T-helper 1 cell (primary cell): Measurements from ENCODE around the gene TSTD1.

Experiments used
- DNase-seq, 5 donors: peaks; one replicate each; pipeline ENCODE4 v3.0.0-alpha.2; 2012 to 2020
- total RNA-seq, 4 donors: gene quantifications; one replicate each; lab custom pipeline; 2026; lab: John Stamatoyannopoulos, UW

TSTD1 gene
- 12.5 to 23.8 (median 20.5) reads per million in 4 donors for total RNA-seq

- peak; percentile 82 to 88 (median 86) for DNase-seq
Measured at GRCh38 chr1:161038523-161039153, at the start of gene TSTD1. Gene TSTD1, minus strand, starts transcription at chr1:161038964. Its CDS starts 75 bp downstream, at chr1:161038889.

GRCh38 chr1:161086457-161086856, 47.7 kb upstream of the TSTD1 start:
- no peak for DNase-seq

GRCh38 chr1:161085165-161085564, 46.4 kb upstream of the TSTD1 start:
- no peak for DNase-seq

- DNase-seq, result no peak
Measured at GRCh38 chr1:161084597-161084988, 45.8 kb upstream of the TSTD1 start.

- no peak for DNase-seq
Measured at GRCh38 chr1:161083748-161084596, 45.2 kb upstream of the TSTD1 start.

- no peak for DNase-seq
Measured at GRCh38 chr1:161082996-161083747, 44.4 kb upstream of the TSTD1 start.

- no peak for DNase-seq
Measured at GRCh38 chr1:161082483-161082882, 43.7 kb upstream of the TSTD1 start.

GRCh38 chr1:161081519-161081918, 42.8 kb upstream of the TSTD1 start:
- DNase-seq, result no peak

GRCh38 chr1:161080441-161081405, 42.0 kb upstream of the TSTD1 start:
- DNase-seq, result no peak

GRCh38 chr1:161079436-161080110, 40.8 kb upstream of the TSTD1 start:
- DNase-seq, result no peak

- DNase-seq, result no peak
Measured at GRCh38 chr1:161077426-161077825, 38.7 kb upstream of the TSTD1 start.

- DNase-seq, result no peak
Measured at GRCh38 chr1:161076410-161076809, 37.6 kb upstream of the TSTD1 start.

GRCh38 chr1:161074676-161075368, 36.1 kb upstream of the TSTD1 start:
- DNase-seq, result no peak

- no peak for DNase-seq
Measured at GRCh38 chr1:161073474-161074121, 34.8 kb upstream of the TSTD1 start.

- no peak for DNase-seq
Measured at GRCh38 chr1:161072751-161073449, 34.1 kb upstream of the TSTD1 start.

- peak in 4 of 5 donors; percentile 29 to 48 (median 34) for DNase-seq
Measured at GRCh38 chr1:161071886-161072371, 33.2 kb upstream of the TSTD1 start.

- no peak for DNase-seq
Measured at GRCh38 chr1:161070761-161071160, 32.0 kb upstream of the TSTD1 start.

GRCh38 chr1:161069731-161070270, 31.0 kb upstream of the TSTD1 start, which contains the start of gene ARHGAP30:
Gene ARHGAP30, minus strand, starts transcription at chr1:161069891. Its CDS starts 267 bp downstream, at chr1:161069624.
- DNase-seq, result peak; percentile 56 to 98 (median 69)

GRCh38 chr1:161069241-161069640, 30.5 kb upstream of the TSTD1 start:
- peak in 1 of 5 donors; percentile 43 for DNase-seq
